ENCODE measurements around the gene ZFAND5.

The ZFAND5 gene, protein sequence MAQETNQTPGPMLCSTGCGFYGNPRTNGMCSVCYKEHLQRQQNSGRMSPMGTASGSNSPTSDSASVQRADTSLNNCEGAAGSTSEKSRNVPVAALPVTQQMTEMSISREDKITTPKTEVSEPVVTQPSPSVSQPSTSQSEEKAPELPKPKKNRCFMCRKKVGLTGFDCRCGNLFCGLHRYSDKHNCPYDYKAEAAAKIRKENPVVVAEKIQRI

GRCh38 chr9:72364679-72365524 lies at the start of gene ZFAND5:
Gene ZFAND5 (minus strand): TSS chr9:72365208. CDS start chr9:72360778, 4,430 bp downstream.
- peak; percentile 86 to 89 for DNase-seq (ENCODE audit: low read depth in 2 of 2)

- no peak for DNase-seq (ENCODE audit: low read depth in 2 of 2)
Measured at GRCh38 chr9:72412483-72413040, 47.6 kb upstream of the ZFAND5 start.

- DNase-seq (ENCODE audit: low read depth in 2 of 2): no peak
Measured at GRCh38 chr9:72410214-72410613, 45.2 kb upstream of the ZFAND5 start.

DNA sequence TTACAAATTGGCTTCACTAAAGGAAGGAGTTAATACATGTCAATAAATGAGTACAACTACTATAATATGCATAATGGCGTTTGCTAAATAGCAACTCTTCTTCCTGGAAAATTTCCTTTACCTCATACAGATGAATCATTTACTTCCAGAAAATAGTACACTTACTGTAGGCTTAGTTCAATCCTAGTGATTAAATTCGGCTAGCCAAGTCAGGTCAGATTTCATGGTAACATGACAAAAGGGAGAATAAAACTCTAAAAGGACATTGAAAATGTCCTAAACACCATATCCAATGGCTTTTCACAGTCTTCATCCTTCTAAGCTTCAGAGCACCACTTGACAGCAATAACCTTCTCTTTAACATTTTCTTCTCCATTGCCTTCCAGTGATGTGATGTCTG lies 42.1 kb upstream of the ZFAND5 start:
- DNase-seq (ENCODE audit: low read depth in 2 of 2): no peak

- DNase-seq (ENCODE audit: low read depth in 2 of 2): no peak
Measured at GRCh38 chr9:72402744-72403143, 37.7 kb upstream of the ZFAND5 start.

DNA sequence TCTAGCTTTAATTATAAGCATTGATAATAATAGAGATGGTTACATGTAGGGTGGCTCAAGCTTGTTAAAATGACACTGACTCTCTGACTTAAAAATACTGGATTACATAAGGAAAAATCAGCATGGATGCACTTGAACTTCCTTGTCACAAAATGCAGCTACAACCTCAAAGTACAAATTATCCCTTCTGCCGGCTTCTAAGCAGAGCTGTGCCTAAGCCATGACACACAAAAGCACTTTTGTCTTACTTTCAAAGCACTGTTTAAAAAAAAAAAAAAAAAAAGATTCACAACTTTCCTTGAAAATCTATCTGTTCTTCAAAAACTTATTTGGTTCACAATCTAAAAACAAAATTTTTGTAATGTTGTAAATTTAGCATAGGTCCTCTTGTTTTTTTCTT lies 36.4 kb upstream of the ZFAND5 start:
- DNase-seq (ENCODE audit: low read depth in 2 of 2): no peak

DNA sequence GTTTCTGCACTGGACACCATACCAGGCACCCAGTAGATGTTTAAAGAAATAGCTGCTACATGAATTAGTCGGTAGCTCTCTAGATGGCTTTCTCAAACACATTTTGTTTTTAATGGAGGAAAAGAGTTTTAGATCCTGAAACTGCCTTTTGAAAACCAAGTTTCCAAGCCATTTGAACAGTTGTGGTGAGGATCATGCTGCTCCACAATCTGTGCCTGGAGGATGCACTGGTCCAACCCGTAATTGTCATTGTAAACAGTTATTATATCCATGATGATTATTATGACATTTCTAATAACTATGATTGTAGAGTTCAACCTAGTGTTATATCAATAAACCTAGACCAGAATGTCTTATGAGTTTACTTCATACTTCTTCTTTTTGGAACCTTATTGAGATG lies 35.9 kb upstream of the ZFAND5 start:
- no peak for DNase-seq (ENCODE audit: low read depth in 2 of 2)

GRCh38 chr9:72399391-72399790 lies 34.4 kb upstream of the ZFAND5 start:
- no peak for DNase-seq (ENCODE audit: low read depth in 2 of 2)

DNA sequence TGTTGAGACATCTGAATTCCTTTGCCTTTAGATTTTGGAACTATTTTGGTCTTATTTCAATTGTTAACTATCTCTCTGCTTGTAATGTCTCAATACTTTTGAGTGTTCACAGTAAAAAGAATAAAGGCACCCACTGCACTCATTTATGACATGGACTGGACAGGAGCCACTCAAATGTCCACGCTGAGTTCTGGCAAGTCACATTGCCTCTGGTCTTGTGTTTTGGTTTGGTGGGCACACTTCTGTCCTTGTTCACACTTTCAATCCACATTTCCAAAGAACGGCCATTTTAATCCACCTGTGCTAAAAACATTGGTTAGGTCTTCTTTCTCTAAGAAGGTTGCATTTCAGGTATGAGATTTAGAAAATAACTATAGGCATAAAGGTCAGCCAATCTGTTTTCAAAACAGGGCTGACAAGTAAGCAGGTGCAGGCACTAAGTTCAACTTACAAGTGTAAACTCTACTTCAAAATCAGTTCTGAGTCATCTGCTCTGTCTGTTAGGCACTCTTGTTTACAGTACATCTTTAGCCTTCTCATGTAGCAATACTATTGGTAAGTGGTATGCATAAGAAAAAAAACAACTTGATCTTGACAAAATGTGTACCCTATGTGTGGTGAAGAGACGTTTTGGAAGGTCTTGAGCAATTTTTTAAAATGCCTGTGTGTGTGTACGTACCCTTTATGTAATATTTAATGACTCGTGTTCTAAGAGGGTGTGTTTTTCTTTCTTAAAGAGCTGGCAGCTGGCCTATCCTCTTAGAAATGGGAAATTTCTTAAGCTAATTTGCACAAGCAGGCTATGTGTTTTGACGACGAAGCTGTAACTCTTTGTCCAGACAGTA lies 31.5 kb upstream of the ZFAND5 start:
- DNase-seq (ENCODE audit: low read depth in 2 of 2): no peak

- no peak for DNase-seq (ENCODE audit: low read depth in 2 of 2)
Measured at GRCh38 chr9:72394066-72394465, 29.1 kb upstream of the ZFAND5 start.

DNA sequence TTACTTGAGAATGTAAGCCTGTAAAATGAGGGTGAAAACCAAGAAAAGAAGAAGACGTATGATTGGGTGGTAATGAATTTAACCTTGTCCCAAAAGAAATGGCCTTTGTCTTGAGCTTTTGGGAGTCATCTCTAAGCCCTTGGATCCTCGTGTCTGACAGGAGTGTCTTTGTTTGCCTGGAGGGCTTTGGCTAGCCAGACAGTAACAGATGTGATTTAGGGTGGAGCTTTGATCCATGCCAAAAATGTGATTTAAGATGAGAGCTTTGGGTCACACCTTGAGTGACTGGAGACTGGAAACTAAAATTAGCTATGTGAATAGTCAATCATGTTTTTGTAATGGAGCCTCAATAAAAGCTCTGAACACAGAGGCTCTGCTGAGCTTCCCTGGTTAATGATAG lies 25.9 kb upstream of the ZFAND5 start:
- DNase-seq (ENCODE audit: low read depth in 2 of 2): no peak

- no peak for DNase-seq (ENCODE audit: low read depth in 2 of 2)
Measured at GRCh38 chr9:72386186-72386585, 21.2 kb upstream of the ZFAND5 start.

DNA sequence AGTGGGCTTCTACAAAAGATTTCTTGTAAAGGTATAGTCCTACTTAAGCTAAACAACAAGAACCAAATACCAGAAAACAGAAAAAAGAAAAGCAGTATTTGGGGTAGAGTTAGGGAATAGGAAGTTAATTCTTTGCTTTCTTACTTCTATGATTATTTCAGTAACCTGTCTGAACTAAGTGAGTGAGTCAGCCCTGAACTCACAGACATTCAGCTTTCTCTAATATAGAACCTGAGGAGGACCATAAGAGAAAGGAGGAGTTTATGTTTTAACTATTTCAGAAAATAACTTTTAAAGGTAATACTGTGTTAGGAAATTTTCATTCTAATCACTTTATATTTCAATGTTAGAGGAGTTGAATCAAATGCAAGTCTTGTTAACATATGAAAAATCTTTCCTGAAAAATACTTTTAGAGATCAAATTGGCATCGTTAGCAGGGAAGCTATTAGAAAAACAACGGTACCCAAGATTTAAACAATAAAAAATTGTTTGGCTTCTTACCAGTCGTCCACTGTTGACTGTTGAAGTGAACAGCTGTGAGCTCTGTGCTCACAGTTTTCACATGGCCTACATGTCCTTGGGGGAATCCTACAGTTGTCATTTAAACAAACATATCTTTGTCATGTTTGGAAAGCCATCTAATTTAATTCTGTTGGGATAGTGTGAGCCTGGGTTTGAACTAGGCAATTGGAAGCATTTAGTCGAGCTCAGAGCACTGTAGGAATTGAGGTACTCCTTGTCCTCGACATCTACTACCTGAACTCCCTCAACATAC lies 19.9 kb upstream of the ZFAND5 start:
- no peak for DNase-seq (ENCODE audit: low read depth in 2 of 2)

GRCh38 chr9:72383978-72384709 lies 19.1 kb upstream of the ZFAND5 start:
- DNase-seq (ENCODE audit: low read depth in 2 of 2): no peak

- no peak for DNase-seq (ENCODE audit: low read depth in 2 of 2)
Measured at GRCh38 chr9:72382405-72382804, 17.4 kb upstream of the ZFAND5 start.

GRCh38 chr9:72377041-72377440 lies 12.0 kb upstream of the ZFAND5 start:
- DNase-seq (ENCODE audit: low read depth in 2 of 2): no peak

DNA sequence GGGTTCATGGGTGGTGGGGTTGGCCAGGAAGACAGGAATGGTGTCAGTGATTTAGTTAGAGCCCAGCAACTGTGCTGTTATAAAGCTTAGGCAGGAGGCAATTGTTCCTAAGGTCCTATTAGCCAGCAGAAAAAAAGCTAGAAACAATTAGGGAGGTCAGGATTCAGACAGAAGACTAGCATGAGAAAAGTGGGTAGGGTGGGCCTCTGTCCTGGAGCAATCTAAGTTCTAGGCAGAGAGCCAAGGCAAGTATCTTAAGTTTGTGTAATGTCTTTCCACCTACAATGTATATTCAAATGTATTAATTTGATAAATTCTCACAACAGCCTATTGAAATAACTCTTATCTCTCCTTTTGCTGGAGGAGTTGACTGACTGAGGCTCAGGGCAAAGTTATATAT lies 6.1 kb upstream of the ZFAND5 start:
- DNase-seq (ENCODE audit: low read depth in 2 of 2): no peak

DNA sequence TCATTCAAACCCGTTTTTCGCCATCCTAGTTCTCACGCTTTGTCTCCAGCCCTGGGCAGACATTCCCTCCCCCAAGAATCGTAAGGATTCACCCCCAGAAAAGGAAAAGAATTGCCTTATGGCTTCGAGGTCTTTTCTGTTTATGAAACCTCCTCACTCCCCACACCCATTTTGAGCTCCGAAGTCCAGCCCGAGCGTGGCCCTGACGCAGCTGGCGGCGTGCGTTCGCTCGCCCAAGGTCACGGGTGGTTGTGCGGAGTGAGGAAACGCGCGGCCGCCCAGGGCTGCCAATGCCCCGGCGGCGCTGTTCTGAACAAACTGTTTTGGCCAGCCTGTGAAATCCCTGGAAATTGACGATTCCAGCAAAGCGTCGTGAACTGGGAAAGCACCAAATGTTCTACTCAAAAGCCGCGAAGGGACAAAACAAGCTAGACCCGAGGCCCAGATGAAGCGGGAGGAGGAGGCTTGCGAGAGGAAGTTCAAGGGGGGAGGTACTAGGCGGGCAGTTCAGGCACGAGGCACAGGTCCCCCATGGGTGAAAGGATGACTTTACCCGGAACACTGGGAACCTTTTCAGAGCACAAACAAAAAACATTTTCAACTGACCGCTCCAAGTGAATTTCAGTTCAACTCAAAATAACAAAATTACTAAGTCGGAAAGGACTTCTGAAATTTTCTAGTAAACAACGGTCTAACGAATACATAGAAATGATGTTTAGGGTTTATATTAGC lies 683 bp upstream of the ZFAND5 start:
- DNase-seq (ENCODE audit: low read depth in 2 of 2): peak; percentile 36 to 37

GRCh38 chr9:72363908-72364678 lies 915 bp downstream of the ZFAND5 start:
- peak; percentile 40 to 41 for DNase-seq (ENCODE audit: low read depth in 2 of 2)
